ENCODE measurements around the gene DDX18. TPM values are rescaled to one million over a fixed set of nuclear protein-coding genes. Genes with fewer than 3 reads are reported as not detected.

Gene DDX18
- total and polyA plus RNA-seq, 2 donors (not counting 3 experiments of a cell fraction or from before 2014, with no cell fraction given), result 15.8 to 50.4 TPM

DNA sequence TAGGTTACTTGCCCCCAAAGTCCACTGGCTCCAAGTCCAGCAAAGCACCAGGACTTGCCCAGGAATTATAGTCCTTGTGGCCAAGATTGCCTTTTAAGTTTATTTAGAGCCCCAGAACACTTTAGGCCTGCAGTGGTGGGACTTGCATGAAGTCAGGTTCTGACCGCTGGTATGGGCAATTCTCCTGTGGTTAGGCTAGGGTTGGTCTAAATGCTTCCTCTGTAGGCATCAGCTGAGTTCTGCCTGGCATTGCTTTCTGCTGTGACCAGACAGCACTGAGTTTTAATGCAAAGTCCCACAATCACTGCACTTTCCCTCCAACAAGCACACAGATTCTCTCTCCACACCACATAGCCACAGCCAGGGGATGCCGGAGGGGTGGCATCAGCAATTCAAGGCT lies 64.5 kb downstream of the DDX18 start:
- BruUV-seq (replicated peaks), result no TSS peak
- CTCF ChIA-PET, result no interaction called here

More for the DNA sequence above, 64.5 kb downstream of the DDX18 start:
- Histone ChIP-seq H3K36me3 (ENCODE audit: control insufficient read depth in 2 of 2, extremely low read depth in 1 of 2, insufficient read depth in 2 of 2, low read length in 2 of 2) (no peaks in the 10 kb centered on the region), H3K4me2 (ENCODE audit: insufficient read depth, low read length) (no peak overlapping the region), H4K20me1 (replicated peaks; ENCODE audit: control insufficient read depth, extremely low read depth, insufficient read depth, low read length) (no peaks in the 10 kb centered on the region), H2AFZ (ENCODE audit: low read depth, low read length) (no peak overlapping the region), H3K9ac (replicated peaks; ENCODE audit: extremely low read depth, insufficient read depth, low read length) (no peak overlapping the region), H3K9me1 (replicated peaks; ENCODE audit: control insufficient read depth, extremely low read depth, insufficient read depth, low read length) (no peaks in the 10 kb centered on the region), H3K27ac (ENCODE audit: insufficient read depth, low read depth, low read length) (no peak overlapping the region), H3K4me1 (ENCODE audit: control insufficient read depth, extremely low read depth, insufficient read depth, low read length) (no peaks in the 10 kb centered on the region), H3K9me3 (replicated peaks; ENCODE audit: control insufficient read depth, insufficient read depth, low read length) (no peaks in the 10 kb centered on the region), H3K79me2 (ENCODE audit: control insufficient read depth, insufficient read depth, low read length) (no peaks in the 10 kb centered on the region), H3K27me3 (ENCODE audit: control insufficient read depth in 2 of 2, insufficient read depth in 2 of 2, low read length in 2 of 2) (peaks cover 0 to 2% of the 10 kb centered on the region in 2 experiments), H3K4me3 (replicated peaks in 1 of 3; ENCODE audit: insufficient read depth in 1 of 3, low read depth in 1 of 3, low read length in 3 of 3) (no peak overlapping the region)
- FAIRE-seq (no peak), DNase-seq (ENCODE audit: low read depth, low spot score) (no peak)
- TF ChIP-seq FOS (IDR thresholded peaks at IDR 0.05; ENCODE audit: borderline replicate concordance, insufficient read depth, low read length), result no peak
- no peak for TF ChIP-seq POLR2A (IDR thresholded peaks at IDR 0.05; ENCODE audit: low read depth, low read length)
- no peak for TF ChIP-seq MYC (IDR thresholded peaks at IDR 0.05; ENCODE audit: low read depth, low read length)
- TF ChIP-seq, protein P1, sequence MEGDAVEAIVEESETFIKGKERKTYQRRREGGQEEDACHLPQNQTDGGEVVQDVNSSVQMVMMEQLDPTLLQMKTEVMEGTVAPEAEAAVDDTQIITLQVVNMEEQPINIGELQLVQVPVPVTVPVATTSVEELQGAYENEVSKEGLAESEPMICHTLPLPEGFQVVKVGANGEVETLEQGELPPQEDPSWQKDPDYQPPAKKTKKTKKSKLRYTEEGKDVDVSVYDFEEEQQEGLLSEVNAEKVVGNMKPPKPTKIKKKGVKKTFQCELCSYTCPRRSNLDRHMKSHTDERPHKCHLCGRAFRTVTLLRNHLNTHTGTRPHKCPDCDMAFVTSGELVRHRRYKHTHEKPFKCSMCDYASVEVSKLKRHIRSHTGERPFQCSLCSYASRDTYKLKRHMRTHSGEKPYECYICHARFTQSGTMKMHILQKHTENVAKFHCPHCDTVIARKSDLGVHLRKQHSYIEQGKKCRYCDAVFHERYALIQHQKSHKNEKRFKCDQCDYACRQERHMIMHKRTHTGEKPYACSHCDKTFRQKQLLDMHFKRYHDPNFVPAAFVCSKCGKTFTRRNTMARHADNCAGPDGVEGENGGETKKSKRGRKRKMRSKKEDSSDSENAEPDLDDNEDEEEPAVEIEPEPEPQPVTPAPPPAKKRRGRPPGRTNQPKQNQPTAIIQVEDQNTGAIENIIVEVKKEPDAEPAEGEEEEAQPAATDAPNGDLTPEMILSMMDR (IDR thresholded peaks at IDR 0.05; ENCODE audit: extremely low read depth in 1 of 2, insufficient read depth in 1 of 2, low read depth in 1 of 2, low read length in 2 of 2), result no peak
- no peak for TF ChIP-seq GATA2 (IDR thresholded peaks at IDR 0.05; ENCODE audit: insufficient read depth, insufficient read length, low read depth, low read length)
- no peak for TF ChIP-seq POLR2AphosphoS5 (IDR thresholded peaks at IDR 0.05; ENCODE audit: insufficient read depth, low read depth, low read length)
- no peak for TF ChIP-seq EZH2 (IDR thresholded peaks at IDR 0.05; ENCODE audit: borderline replicate concordance, low read depth, low read length, severe bottlenecking)
- TF ChIP-seq, protein P2, sequence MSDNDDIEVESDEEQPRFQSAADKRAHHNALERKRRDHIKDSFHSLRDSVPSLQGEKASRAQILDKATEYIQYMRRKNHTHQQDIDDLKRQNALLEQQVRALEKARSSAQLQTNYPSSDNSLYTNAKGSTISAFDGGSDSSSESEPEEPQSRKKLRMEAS (IDR thresholded peaks at IDR 0.05; ENCODE audit: insufficient read depth, insufficient read length), result no peak
- no peak for TF ChIP-seq JUN (IDR thresholded peaks at IDR 0.05; ENCODE audit: borderline replicate concordance, insufficient read depth, insufficient read length, low read depth)
- intact Hi-C loops (cut with micrococcal nuclease) (no loop called here), dilution Hi-C loops (cut with MboI; ENCODE audit: extremely low pct_ligation_motif_present, low sequenced_read_pairs) (no loop called here)
- POLR2A ChIA-PET, result no interaction called here

Other genes starting within 250 kb of the DDX18 start
- gene CCDC93, start 199.4 kb downstream of the DDX18 start, total RNA-seq, result 29.3 and 35.1 TPM in 2 replicates
- 9.7 and 13.8 TPM in 2 replicates for gene CCDC93, start 199.4 kb downstream of the DDX18 start, polyA plus RNA-seq